GM19328 (cell line): Measurements from ENCODE around the gene ARFGEF3.
"Not testable (repeated sequence)": the region's sequence is repeated elsewhere in the genome, so short reads cannot be mapped to it uniquely, and the experiment has no call there.

Experiments used
- ATAC-seq: cut with Tn5 transposase; IDR thresholded peaks from one replicate; pipeline ENCODE4 v1.9.1; 2021; ENCODE audit warnings: mild to moderate bottlenecking, moderate library complexity; ENCODE audit not compliant: unreplicated experiment

ARFGEF3 gene

GRCh38 chr6:138161338-138162110 is at the start of gene ARFGEF3:
Gene ARFGEF3, plus strand, starts transcription at chr6:138161939. Its CDS starts 148 bp downstream, at chr6:138162087.
- peak; percentile 83 for ATAC-seq

GRCh38 chr6:138113588-138114210 is 48.0 kb upstream of the ARFGEF3 start:
- ATAC-seq, result no peak

- no peak for ATAC-seq
Measured at GRCh38 chr6:138115201-138115600, 46.5 kb upstream of the ARFGEF3 start.

GRCh38 chr6:138115877-138116660 is 45.7 kb upstream of the ARFGEF3 start:
- peak; percentile 66 for ATAC-seq

- ATAC-seq, result no peak
Measured at GRCh38 chr6:138116661-138116999, 45.1 kb upstream of the ARFGEF3 start.

- ATAC-seq, result no peak
Measured at GRCh38 chr6:138117376-138117914, 44.3 kb upstream of the ARFGEF3 start.

GRCh38 chr6:138119229-138119628 is 42.5 kb upstream of the ARFGEF3 start:
- ATAC-seq, result not testable (repeated sequence)

GRCh38 chr6:138119976-138120375 is 41.8 kb upstream of the ARFGEF3 start:
- no peak for ATAC-seq

GRCh38 chr6:138124096-138124495 is 37.6 kb upstream of the ARFGEF3 start:
- no peak for ATAC-seq

- no peak for ATAC-seq
Measured at GRCh38 chr6:138128096-138128495, 33.6 kb upstream of the ARFGEF3 start.

- no peak for ATAC-seq
Measured at GRCh38 chr6:138129190-138129589, 32.5 kb upstream of the ARFGEF3 start.

GRCh38 chr6:138142806-138143205 is 18.9 kb upstream of the ARFGEF3 start:
- ATAC-seq, result no peak

- ATAC-seq, result peak; percentile 64
Measured at GRCh38 chr6:138145402-138145801, 16.3 kb upstream of the ARFGEF3 start.

GRCh38 chr6:138146544-138146943 is 15.2 kb upstream of the ARFGEF3 start:
- no peak for ATAC-seq

GRCh38 chr6:138155443-138155842 is 6.3 kb upstream of the ARFGEF3 start:
- no peak for ATAC-seq

- no peak for ATAC-seq
Measured at GRCh38 chr6:138157986-138158638, 3.6 kb upstream of the ARFGEF3 start.

GRCh38 chr6:138159246-138159645 is 2.5 kb upstream of the ARFGEF3 start:
- no peak for ATAC-seq

GRCh38 chr6:138160329-138161087 is 1.2 kb upstream of the ARFGEF3 start:
- ATAC-seq, result no peak

- no peak for ATAC-seq
Measured at GRCh38 chr6:138161088-138161337, 726 bp upstream of the ARFGEF3 start.

GRCh38 chr6:138162111-138162954 is 594 bp downstream of the ARFGEF3 start:
- peak; percentile 45 for ATAC-seq
